Measurements from ENCODE around the gene IFNG-AS1.
A peak's percentile ranks its signal among the peaks of the same experiment; 100 is the strongest.

IFNG-AS1 gene

DNA sequence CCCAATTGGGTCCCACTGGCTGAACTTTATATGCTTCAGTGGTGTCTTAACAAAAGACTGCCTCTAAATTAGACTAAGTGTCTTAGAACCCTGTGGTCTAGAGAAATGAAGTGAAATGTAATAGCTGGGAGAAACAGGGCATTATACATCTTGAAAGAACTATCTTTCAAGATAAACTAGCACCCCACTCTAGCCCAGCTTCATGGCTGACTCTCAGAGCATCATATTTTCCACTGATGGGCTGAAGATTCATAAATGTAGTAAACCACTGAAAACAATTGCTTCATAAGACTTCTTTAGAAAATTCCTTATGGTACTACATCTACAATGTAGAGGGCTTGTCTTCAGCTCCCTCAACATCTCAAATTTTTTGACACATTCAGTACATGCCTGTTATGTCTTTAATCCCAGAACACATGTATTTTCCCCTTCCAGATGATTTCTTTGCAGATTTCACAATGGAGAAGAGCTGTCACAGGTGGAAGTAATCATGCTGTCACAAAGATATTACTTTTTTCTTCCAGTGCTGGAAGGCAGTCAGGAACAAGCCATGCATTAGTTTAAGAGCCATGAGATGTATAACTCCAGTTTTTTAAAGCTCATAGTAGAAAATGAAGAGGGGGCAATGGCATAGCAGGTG, 48.5 kb downstream of the IFNG-AS1 start:
- DNase-seq (ENCODE audit: low spot score), result no peak

DNA sequence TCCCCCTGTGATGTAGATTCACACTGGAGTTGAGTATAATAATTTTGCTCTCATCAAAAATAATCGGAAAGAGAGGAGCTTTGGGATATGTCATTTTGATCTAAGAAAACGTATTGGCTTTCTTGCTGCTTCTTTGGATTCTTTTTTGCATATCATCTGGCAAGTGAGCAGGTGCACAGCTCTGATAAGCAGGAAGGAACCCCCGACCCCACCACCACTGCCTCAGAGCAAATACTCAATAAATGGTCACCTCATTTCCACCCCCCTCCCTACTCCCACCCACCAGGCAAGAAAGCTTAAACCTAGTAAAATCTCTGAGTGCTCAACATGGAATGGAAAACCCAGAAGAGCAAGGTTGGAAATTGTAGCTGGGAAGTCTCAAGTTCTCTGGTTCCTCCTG, 49.4 kb downstream of the IFNG-AS1 start:
- DNase-seq (ENCODE audit: low spot score), result no peak

DNA sequence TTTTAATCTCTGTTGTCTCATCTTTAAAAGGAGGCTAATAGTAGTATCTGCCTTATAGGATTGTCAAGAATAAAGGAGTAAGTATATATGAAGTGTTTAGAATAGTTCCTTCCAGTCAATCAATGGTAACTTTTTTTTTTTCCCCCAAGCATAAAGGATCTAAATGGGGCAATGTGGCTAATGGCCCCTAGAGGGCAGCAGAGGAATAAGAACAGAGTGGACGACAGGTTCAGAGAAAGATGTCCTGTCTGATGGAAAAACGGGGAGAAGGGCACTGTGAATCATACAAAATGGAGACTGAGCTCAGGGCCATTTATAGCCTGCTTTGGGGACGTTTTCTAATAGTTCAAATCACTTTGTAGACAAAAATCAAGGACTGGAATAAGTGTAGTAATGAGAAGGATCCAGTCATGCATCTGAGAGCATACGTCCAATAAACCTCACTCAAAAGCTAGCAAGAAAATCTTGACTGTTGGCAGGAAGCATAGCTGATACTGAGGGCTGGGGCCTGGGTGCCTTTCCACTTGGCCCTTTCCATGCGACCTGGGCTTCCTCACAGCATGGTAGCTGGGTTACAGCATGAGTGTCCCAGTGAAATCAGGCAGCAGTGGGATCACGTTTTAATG, 51.3 kb downstream of the IFNG-AS1 start:
- peak; percentile 71 for DNase-seq (ENCODE audit: low spot score)

GRCh38 chr12:68042212-68042699, 53.0 kb downstream of the IFNG-AS1 start:
- DNase-seq (ENCODE audit: low spot score), result no peak

DNA sequence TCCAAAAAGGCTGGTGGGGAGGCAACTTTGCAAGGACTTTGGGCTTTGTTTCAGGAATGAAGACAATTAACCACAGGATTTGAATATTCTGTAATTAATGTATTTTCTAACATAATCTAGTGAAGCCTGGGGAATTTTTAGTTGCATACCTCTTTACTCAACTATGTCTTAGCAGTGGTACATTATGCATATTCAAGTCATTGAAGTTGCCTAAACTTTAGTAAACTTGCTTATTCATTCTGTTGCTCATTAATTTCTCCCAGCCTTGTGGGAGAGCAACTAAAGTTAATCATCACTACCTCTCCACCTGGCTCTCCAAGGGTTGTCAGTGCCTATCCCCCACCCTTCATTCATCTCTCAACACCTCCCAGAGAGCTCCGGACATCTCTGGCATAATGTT, 54.2 kb downstream of the IFNG-AS1 start:
- DNase-seq (ENCODE audit: low spot score), result no peak

DNA sequence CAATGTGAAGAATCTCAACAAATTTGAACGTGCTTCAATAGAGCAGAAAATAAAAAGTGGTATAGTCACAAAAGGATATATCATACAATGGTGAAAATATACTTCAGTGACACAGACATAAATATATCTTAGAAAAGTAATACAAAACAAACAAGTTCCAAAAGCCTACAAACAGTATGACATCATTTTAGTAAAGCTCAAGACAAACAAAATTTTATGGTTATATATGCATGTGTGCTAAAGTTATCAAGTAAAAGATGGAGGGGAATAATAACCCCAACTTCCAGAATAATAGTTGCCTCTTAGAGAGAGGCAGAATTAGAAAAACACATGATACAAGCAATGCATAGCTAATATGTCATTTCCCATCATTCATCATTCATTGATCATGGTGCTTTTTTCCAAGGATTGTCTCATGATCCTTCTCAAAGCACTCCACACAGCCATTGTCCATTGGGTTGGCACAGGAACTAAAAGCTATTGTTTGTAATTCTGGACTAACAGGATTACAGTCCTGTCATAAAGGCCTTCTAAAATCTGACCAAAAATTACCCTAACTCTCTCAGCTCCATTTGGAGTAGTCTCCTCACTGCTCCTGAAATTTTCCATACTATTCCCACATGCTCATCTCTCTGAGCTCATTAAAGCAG, 59.5 kb downstream of the IFNG-AS1 start:
- DNase-seq (ENCODE audit: low spot score), result no peak

- DNase-seq (ENCODE audit: low spot score), result no peak
Observed at GRCh38 chr12:68056300-68056699, 67.1 kb downstream of the IFNG-AS1 start.

GRCh38 chr12:68063900-68064590, 74.8 kb downstream of the IFNG-AS1 start:
- DNase-seq (ENCODE audit: low spot score), result no peak

GRCh38 chr12:68065163-68065562, 75.9 kb downstream of the IFNG-AS1 start:
- DNase-seq (ENCODE audit: low spot score), result no peak

DNA sequence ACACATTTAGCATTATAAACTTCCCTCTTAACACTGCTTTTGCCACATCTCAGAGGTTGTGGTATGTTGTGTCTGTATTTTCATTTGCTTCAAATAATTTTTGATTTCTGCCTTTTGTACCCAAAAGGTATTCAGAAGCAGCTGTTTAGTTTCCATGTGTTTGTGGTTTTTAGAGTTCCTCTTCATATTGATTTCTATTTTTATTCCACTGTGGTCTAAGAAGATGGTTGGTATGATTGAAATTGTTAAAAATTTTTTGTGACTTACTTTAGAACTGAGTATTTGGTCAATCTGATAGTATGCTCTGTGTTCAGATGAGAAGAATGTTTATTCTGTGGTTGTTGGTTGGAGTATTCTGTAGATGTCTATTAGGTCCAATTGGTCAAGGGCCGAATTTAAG, 76.4 kb downstream of the IFNG-AS1 start:
- no peak for DNase-seq (ENCODE audit: low spot score)

DNA sequence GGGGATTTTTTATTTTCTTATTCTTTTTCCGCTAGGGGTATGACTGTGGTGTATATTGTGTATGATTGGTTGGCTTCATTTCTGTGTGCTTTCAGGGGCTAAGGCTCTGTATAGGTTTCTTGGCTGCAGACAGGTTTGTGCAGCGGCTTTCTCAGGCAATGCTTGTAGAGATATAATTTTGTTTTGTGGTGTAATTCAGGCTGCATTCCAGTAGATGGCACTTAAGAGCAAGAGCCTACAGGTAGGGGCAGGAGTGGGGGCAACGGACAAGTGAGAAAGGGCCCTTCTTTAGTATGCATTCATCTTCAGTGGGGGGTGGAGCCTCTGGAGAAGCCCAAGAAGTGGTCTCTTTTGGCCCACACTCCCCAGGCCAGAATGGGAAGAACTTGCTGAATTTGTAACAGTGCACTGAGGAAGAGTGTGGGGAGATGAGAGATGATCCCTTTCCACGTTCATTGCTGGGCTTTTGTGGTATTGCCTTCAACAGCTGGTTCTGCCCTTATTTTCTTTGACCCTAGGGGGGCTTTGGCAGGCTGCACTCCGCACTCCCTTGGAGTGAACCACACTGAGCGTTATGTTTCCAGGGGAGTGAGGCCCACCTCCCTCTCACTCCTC, 78.6 kb downstream of the IFNG-AS1 start:
- DNase-seq (ENCODE audit: low spot score), result peak; percentile 27

- no peak for DNase-seq (ENCODE audit: low spot score)
Observed at GRCh38 chr12:68069275-68069674, 80.0 kb downstream of the IFNG-AS1 start.
